Upper lobe of left lung (tissue), 6 donors: ENCODE results near the gene FN3K. TPM values are rescaled to one million over a fixed set of nuclear protein-coding genes. Genes with fewer than 3 reads are reported as not detected.

Experiments used
- ATAC-seq, 2 donors: fragments of 200-7000 bp; cut with Tn5 transposase; one replicate each; pipeline ENCODE4 v1.9.1; 2022; ENCODE audit warnings: mild to moderate bottlenecking in 2 of 2, moderate library complexity in 2 of 2; ENCODE audit not compliant: low FRiP score in 2 of 2
- DNase-seq, 2 donors: peaks; one replicate each; pipeline ENCODE4 v3.0.0-alpha.2; 2019 to 2020
- H3K27ac ChIP-seq, 4 donors: fragments of 200-600 bp; sonication (generic); one replicate each; pipeline ENCODE4 v1.5.1; 2016 to 2019
- H3K27me3 ChIP-seq, 4 donors: fragments of 200-600 bp; sonication (generic); one replicate each; pipeline ENCODE4 v1.5.1; 2017 to 2019
- H3K36me3 ChIP-seq, 4 donors: fragments of 200-600 bp; sonication (generic); one replicate each; pipeline ENCODE4 v1.5.1; 2016 to 2019
- H3K4me1 ChIP-seq, 4 donors: fragments of 200-600 bp; sonication (generic); one replicate each; pipeline ENCODE4 v1.5.1; 2018 to 2019
- H3K4me3 ChIP-seq, 4 donors: fragments of 200-600 bp; sonication (generic); one replicate each; pipeline ENCODE4 v1.5.1; 2017 to 2019; ENCODE audit warnings: mild to moderate bottlenecking in 2 of 4, moderate library complexity in 1 of 4
- H3K9me3 ChIP-seq, 4 donors: fragments of 200-600 bp; sonication (generic); one replicate each; pipeline ENCODE4 v1.5.1; 2018 to 2019
- CTCF ChIP-seq, 6 experiments: fragments of 450-650 bp in 4 of 6; fragments of 200-600 bp in 2 of 6; sonication (generic) in 2 of 6; IDR thresholded peaks; one replicate each; pipeline ENCODE4 v1.5.1; 2016 to 2019; ENCODE audit warnings: antibody characterized with exemption in 6 of 6
- EP300 ChIP-seq, 4 donors: sonication (generic); formaldehyde crosslinking; IDR thresholded peaks; one replicate each; pipeline ENCODE4 v1.5.1; 2017; ENCODE audit warnings: antibody characterized with exemption in 4 of 4, control low read depth in 2 of 4
- POLR2A ChIP-seq, 4 donors: fragments of 450-650 bp; IDR thresholded peaks; one replicate each; pipeline ENCODE4 v1.5.1; 2016 to 2017; ENCODE audit warnings: antibody characterized with exemption in 4 of 4, mild to moderate bottlenecking in 2 of 4
- POLR2AphosphoS5 ChIP-seq, 2 donors: sonication (generic); formaldehyde crosslinking; IDR thresholded peaks; one replicate each; pipeline ENCODE4 v1.5.1; 2017; ENCODE audit warnings: antibody characterized with exemption in 2 of 2
- WGBS, 2 donors: methylation state at CpG; one replicate each; pipeline ENCODE4 v1.1.5; 2017 to 2018; 5-methylcytosine and 5-hydroxymethylcytosine counted together
- total RNA-seq, 6 donors: library from RNA; depleted of rRNA in 4 of 6; stranded (reverse); fragments of >200 nt in 4 of 6; gene quantifications; one replicate each; pipeline versions ENCODE4 v1.1.0 to v1.2.1, GENCODE V29; 2016 to 2021
- donor health status: DM: no; HTN: no; CAD: no; lungs with moderate emphysema.
- donor health status: DM: no; HTN: yes; CAD: no; lungs with severe emphysema.

FN3K gene
- total RNA-seq, 6 donors from 2014 or later, result 10.8 to 63.9 (median 30.7) TPM

- no peaks in the 10 kb centered on the region for H3K36me3 ChIP-seq
- H3K4me3 ChIP-seq, result no peak overlapping the region
- WGBS, 2 donors, result 84 to 86% methylated on average over 14 to 25 of the region's 26 CpGs
- TF ChIP-seq POLR2A (IDR thresholded peaks at IDR 0.05), result no peak
- TF ChIP-seq POLR2AphosphoS5 (IDR thresholded peaks at IDR 0.05), result no peak
- no peak for TF ChIP-seq EP300 (IDR thresholded peaks at IDR 0.05)
- TF ChIP-seq CTCF (IDR thresholded peaks at IDR 0.05), result no peak
- H3K4me1 ChIP-seq, result peaks cover 4 to 8% (median 8%) of the 10 kb centered on the region in 4 donors
- H3K27ac ChIP-seq, result no peak overlapping the region
- no peaks in the 10 kb centered on the region for H3K9me3 ChIP-seq
- DNase-seq (peak in 1 of 2 donors; percentile 70), ATAC-seq (no peak)
- no peaks in the 10 kb centered on the region for H3K27me3 ChIP-seq
Observed at GRCh38 chr17:82703036-82703745, 32.2 kb upstream of the FN3K start.

- TF ChIP-seq CTCF (IDR thresholded peaks at IDR 0.05) (no peak), EP300 (IDR thresholded peaks at IDR 0.05) (no peak), POLR2A (IDR thresholded peaks at IDR 0.05) (no peak), POLR2AphosphoS5 (IDR thresholded peaks at IDR 0.05) (no peak)
- WGBS, 2 donors, result 74 to 79% methylated on average over 25 to 38 of the region's 38 CpGs
- Histone ChIP-seq H3K4me1 (peaks cover 3 to 4% (median 3%) of the 10 kb centered on the region in 4 donors), H3K36me3 (no peaks in the 10 kb centered on the region), H3K9me3 (no peaks in the 10 kb centered on the region), H3K27ac (no peak overlapping the region), H3K4me3 (no peak overlapping the region), H3K27me3 (no peaks in the 10 kb centered on the region)
- no peak for ATAC-seq
- peak in 1 of 2 donors; percentile 62 for DNase-seq
Observed at GRCh38 chr17:82703935-82704865, 31.2 kb upstream of the FN3K start.

- ATAC-seq, result no peak
- no peak overlapping the region for H3K4me3 ChIP-seq
- no peaks in the 10 kb centered on the region for H3K27me3 ChIP-seq
- peak in 1 of 2 donors; percentile 52 for DNase-seq
- TF ChIP-seq CTCF (IDR thresholded peaks at IDR 0.05), result no peak
- TF ChIP-seq EP300 (IDR thresholded peaks at IDR 0.05), result no peak
- H3K9me3 ChIP-seq, result no peaks in the 10 kb centered on the region
- WGBS, 2 donors, result 84 to 90% methylated on average over 5 to 13 of the region's 13 CpGs
- no peak overlapping the region for H3K27ac ChIP-seq
- no peaks in the 10 kb centered on the region for H3K4me1 ChIP-seq
- no peaks in the 10 kb centered on the region for H3K36me3 ChIP-seq
Observed at GRCh38 chr17:82704886-82705285, 30.5 kb upstream of the FN3K start.

- TF ChIP-seq POLR2AphosphoS5 (IDR thresholded peaks at IDR 0.05) (no peak), POLR2A (IDR thresholded peaks at IDR 0.05) (no peak)
Observed at GRCh38 chr17:82705756-82706155, 29.7 kb upstream of the FN3K start.

GRCh38 chr17:82709024-82709675, 26.3 kb upstream of the FN3K start:
- Histone ChIP-seq H3K4me3 (no peak overlapping the region), H3K36me3 (no peaks in the 10 kb centered on the region), H3K27me3 (no peaks in the 10 kb centered on the region), H3K9me3 (no peaks in the 10 kb centered on the region), H3K27ac (no peak overlapping the region), H3K4me1 (no peaks in the 10 kb centered on the region)
- TF ChIP-seq POLR2A (IDR thresholded peaks at IDR 0.05) (no peak), CTCF (IDR thresholded peaks at IDR 0.05) (no peak), EP300 (IDR thresholded peaks at IDR 0.05) (no peak), POLR2AphosphoS5 (IDR thresholded peaks at IDR 0.05) (no peak)
- WGBS, 2 donors, result 50 to 86% methylated on average over 3 to 5 of the region's 9 CpGs
- DNase-seq (no peak), ATAC-seq (no peak)

More at GRCh38 chr17:82705756-82706155, 29.7 kb upstream of the FN3K start:
- DNase-seq, result peak in 1 of 2 donors; percentile 76
- no peak for ATAC-seq
- no peaks in the 10 kb centered on the region for H3K27me3 ChIP-seq
- no peaks in the 10 kb centered on the region for H3K36me3 ChIP-seq
- H3K27ac ChIP-seq, result no peak overlapping the region
- WGBS, 2 donors, result 89 to 94% methylated on average over 3 to 14 of the region's 18 CpGs
- H3K4me3 ChIP-seq, result no peak overlapping the region
- H3K4me1 ChIP-seq, result no peaks in the 10 kb centered on the region
- no peaks in the 10 kb centered on the region for H3K9me3 ChIP-seq
